HEK293 (cell line): ENCODE measurements around the gene KRTAP5-2.

Source experiments
- BCL11B ChIP-seq: fragments of 450-650 bp; formaldehyde crosslinking; IDR thresholded peaks from 2 replicates; pipeline ENCODE4 v1.5.1; 2016; ENCODE audit warnings: low read depth, missing biosample characterization, missing genetic modification characterization
- GLI2 ChIP-seq: fragments of 450-650 bp; formaldehyde crosslinking; IDR thresholded peaks from 2 replicates; pipeline ENCODE4; 2017; ENCODE audit warnings: missing biosample characterization, missing genetic modification characterization, low read depth, borderline replicate concordance
- ZNF121 ChIP-seq: fragments of 450-650 bp; formaldehyde crosslinking; IDR thresholded peaks from 2 replicates; pipeline ENCODE4 v1.5.1; 2016; ENCODE audit warnings: missing biosample characterization, missing genetic modification characterization
- ZNF274 ChIP-seq, 2 experiments: fragments of 200-500 bp in 1 of 2; fragments of 450-650 bp in 1 of 2; sonication (Bioruptor generic) in 1 of 2; formaldehyde crosslinking in 1 of 2; IDR thresholded peaks; 2 replicates each; pipeline versions ENCODE4 v1.5.1 to v1.6.1; 2014 to 2016; ENCODE audit warnings: borderline replicate concordance in 1 of 2, inconsistent platforms in 1 of 2, low read length in 1 of 2, missing biosample characterization in 1 of 2, missing genetic modification characterization in 1 of 2
- ZNF335 ChIP-seq: fragments of 450-650 bp; formaldehyde crosslinking; conservative IDR thresholded peaks from 2 replicates; pipeline ENCODE4 v1.5.1; 2016; ENCODE audit warnings: missing biosample characterization, missing genetic modification characterization
- ZNF658 ChIP-seq: fragments of 450-650 bp; formaldehyde crosslinking; IDR thresholded peaks from 2 replicates; pipeline ENCODE4; 2016; ENCODE audit warnings: missing biosample characterization, missing genetic modification characterization
- ZNF701 ChIP-seq: fragments of 450-650 bp; formaldehyde crosslinking; IDR thresholded peaks from 2 replicates; pipeline ENCODE4 v1.5.1; 2016; ENCODE audit warnings: missing biosample characterization, missing genetic modification characterization
- TF ChIP-seq, protein P1 (sequence below): fragments of 450-650 bp; formaldehyde crosslinking; IDR thresholded peaks from 2 replicates; pipeline ENCODE4; 2016; ENCODE audit warnings: missing biosample characterization, missing genetic modification characterization
- TF ChIP-seq, protein P2 (sequence below): fragments of 450-650 bp; formaldehyde crosslinking; IDR thresholded peaks from 2 replicates; pipeline ENCODE4 v1.5.1; 2016; ENCODE audit warnings: missing biosample characterization, missing genetic modification characterization
- TF ChIP-seq, protein P3 (sequence below): fragments of 450-650 bp; formaldehyde crosslinking; IDR thresholded peaks from 2 replicates; pipeline ENCODE4 v1.5.1; 2016; ENCODE audit warnings: missing biosample characterization, missing genetic modification characterization
- TF ChIP-seq, protein P4 (sequence below): fragments of 450-650 bp; formaldehyde crosslinking; IDR thresholded peaks from 2 replicates; pipeline ENCODE4 v1.5.1; 2016; ENCODE audit warnings: missing biosample characterization, missing genetic modification characterization
- TF ChIP-seq, protein P5 (sequence below): fragments of 450-650 bp; formaldehyde crosslinking; IDR thresholded peaks from 2 replicates; pipeline ENCODE4 v1.5.1; 2016; ENCODE audit warnings: missing biosample characterization, missing genetic modification characterization, low read depth

DNA sequence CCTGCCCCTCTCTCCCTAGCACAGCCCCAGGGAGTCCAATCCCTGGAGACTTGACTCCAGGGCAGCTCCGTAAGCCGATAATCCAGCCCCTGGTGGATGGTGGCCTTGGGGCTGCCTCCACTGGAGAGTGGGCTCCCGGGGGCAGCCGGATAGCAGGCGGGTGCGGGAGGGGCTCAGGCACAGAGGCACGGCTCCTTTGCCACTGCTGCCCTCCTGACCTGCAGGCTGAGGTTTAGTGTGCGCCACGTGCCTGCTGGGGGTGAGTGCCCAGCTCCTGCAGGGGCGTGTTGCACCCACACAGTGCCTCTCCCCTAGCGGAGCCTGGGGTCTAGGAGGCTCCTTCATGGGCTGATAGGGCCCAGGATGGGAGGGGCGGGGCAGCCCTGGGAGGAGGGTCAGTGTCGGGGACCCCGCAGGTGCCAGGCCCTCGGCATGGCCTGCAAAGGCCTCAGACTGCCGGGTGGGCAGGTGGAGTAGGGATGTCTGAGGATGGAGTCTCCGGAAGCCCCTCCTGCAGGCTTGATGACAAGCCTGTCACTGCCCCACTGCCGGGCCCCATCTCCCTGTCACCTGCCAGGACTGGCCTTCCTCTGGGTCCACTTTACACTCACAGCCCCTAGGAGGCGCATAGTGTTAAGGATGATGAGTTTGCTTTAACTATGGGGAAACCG lies 31.6 kb downstream of the KRTAP5-2 start:
- TF ChIP-seq ZNF658 (tag by site-specific recombination), result no peak
- TF ChIP-seq, protein P1, sequence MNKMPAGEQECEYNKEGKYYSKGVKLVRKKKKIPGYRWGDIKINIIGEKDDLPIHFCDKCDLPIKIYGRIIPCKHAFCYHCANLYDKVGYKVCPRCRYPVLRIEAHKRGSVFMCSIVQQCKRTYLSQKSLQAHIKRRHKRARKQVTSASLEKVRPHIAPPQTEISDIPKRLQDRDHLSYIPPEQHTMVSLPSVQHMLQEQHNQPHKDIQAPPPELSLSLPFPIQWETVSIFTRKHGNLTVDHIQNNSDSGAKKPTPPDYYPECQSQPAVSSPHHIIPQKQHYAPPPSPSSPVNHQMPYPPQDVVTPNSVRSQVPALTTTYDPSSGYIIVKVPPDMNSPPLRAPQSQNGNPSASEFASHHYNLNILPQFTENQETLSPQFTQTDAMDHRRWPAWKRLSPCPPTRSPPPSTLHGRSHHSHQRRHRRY (tag by site-specific recombination), result no peak
- no peak for TF ChIP-seq BCL11B (tag by site-specific recombination)
- no peak for TF ChIP-seq ZNF274 (IDR thresholded peaks at IDR 0.05; ENCODE audit: low read length)
- no peak for TF ChIP-seq ZNF274 (tag by site-specific recombination; IDR thresholded peaks at IDR 0.05; ENCODE audit: borderline replicate concordance)
- TF ChIP-seq ZNF701 (tag by site-specific recombination), result no peak
- TF ChIP-seq, protein P2, sequence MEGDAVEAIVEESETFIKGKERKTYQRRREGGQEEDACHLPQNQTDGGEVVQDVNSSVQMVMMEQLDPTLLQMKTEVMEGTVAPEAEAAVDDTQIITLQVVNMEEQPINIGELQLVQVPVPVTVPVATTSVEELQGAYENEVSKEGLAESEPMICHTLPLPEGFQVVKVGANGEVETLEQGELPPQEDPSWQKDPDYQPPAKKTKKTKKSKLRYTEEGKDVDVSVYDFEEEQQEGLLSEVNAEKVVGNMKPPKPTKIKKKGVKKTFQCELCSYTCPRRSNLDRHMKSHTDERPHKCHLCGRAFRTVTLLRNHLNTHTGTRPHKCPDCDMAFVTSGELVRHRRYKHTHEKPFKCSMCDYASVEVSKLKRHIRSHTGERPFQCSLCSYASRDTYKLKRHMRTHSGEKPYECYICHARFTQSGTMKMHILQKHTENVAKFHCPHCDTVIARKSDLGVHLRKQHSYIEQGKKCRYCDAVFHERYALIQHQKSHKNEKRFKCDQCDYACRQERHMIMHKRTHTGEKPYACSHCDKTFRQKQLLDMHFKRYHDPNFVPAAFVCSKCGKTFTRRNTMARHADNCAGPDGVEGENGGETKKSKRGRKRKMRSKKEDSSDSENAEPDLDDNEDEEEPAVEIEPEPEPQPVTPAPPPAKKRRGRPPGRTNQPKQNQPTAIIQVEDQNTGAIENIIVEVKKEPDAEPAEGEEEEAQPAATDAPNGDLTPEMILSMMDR (tag by site-specific recombination), result no peak
- TF ChIP-seq, protein P3, sequence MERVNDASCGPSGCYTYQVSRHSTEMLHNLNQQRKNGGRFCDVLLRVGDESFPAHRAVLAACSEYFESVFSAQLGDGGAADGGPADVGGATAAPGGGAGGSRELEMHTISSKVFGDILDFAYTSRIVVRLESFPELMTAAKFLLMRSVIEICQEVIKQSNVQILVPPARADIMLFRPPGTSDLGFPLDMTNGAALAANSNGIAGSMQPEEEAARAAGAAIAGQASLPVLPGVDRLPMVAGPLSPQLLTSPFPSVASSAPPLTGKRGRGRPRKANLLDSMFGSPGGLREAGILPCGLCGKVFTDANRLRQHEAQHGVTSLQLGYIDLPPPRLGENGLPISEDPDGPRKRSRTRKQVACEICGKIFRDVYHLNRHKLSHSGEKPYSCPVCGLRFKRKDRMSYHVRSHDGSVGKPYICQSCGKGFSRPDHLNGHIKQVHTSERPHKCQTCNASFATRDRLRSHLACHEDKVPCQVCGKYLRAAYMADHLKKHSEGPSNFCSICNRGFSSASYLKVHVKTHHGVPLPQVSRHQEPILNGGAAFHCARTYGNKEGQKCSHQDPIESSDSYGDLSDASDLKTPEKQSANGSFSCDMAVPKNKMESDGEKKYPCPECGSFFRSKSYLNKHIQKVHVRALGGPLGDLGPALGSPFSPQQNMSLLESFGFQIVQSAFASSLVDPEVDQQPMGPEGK (tag by site-specific recombination), result no peak
- no peak for TF ChIP-seq ZNF335
- TF ChIP-seq, protein P4, sequence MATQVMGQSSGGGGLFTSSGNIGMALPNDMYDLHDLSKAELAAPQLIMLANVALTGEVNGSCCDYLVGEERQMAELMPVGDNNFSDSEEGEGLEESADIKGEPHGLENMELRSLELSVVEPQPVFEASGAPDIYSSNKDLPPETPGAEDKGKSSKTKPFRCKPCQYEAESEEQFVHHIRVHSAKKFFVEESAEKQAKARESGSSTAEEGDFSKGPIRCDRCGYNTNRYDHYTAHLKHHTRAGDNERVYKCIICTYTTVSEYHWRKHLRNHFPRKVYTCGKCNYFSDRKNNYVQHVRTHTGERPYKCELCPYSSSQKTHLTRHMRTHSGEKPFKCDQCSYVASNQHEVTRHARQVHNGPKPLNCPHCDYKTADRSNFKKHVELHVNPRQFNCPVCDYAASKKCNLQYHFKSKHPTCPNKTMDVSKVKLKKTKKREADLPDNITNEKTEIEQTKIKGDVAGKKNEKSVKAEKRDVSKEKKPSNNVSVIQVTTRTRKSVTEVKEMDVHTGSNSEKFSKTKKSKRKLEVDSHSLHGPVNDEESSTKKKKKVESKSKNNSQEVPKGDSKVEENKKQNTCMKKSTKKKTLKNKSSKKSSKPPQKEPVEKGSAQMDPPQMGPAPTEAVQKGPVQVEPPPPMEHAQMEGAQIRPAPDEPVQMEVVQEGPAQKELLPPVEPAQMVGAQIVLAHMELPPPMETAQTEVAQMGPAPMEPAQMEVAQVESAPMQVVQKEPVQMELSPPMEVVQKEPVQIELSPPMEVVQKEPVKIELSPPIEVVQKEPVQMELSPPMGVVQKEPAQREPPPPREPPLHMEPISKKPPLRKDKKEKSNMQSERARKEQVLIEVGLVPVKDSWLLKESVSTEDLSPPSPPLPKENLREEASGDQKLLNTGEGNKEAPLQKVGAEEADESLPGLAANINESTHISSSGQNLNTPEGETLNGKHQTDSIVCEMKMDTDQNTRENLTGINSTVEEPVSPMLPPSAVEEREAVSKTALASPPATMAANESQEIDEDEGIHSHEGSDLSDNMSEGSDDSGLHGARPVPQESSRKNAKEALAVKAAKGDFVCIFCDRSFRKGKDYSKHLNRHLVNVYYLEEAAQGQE (tag by site-specific recombination), result no peak
- TF ChIP-seq, protein P5, sequence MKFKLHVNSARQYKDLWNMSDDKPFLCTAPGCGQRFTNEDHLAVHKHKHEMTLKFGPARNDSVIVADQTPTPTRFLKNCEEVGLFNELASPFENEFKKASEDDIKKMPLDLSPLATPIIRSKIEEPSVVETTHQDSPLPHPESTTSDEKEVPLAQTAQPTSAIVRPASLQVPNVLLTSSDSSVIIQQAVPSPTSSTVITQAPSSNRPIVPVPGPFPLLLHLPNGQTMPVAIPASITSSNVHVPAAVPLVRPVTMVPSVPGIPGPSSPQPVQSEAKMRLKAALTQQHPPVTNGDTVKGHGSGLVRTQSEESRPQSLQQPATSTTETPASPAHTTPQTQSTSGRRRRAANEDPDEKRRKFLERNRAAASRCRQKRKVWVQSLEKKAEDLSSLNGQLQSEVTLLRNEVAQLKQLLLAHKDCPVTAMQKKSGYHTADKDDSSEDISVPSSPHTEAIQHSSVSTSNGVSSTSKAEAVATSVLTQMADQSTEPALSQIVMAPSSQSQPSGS (tag by site-specific recombination), result no peak
- no peak for TF ChIP-seq GLI2 (tag by site-specific recombination)
- no peak for TF ChIP-seq ZNF121 (tag by site-specific recombination)
